GM19099 (cell line): ENCODE results near the gene CPED1.

ENCODE experiments used
- POLR2A ChIP-seq: IDR thresholded peaks from 3 replicates; pipeline ENCODE4 v1.6.1; 2011; ENCODE audit warnings: low read depth; ENCODE audit not compliant: insufficient read length; ENCODE audit errors: extremely low read depth

The CPED1 gene

DNA sequence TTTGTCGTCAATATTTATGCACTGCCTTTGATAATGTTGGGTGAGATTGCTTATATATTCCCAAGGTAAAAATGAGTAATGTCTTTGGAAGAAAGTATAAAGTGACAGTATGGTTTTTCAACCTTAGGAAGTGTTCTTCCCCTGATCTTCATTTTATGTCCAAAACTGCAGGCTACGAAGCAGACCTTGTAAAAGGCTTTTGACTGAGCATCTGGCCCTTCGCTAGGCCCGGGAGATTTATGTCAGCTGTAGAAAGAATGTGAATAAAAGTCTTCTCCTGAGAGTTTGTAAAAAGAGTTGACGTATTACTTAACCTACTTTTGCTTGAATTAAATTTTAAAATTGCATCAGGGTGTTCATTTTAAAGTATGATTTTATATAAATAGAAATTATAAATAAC is 116.8 kb downstream of the CPED1 start:
- no peak for TF ChIP-seq POLR2A

DNA sequence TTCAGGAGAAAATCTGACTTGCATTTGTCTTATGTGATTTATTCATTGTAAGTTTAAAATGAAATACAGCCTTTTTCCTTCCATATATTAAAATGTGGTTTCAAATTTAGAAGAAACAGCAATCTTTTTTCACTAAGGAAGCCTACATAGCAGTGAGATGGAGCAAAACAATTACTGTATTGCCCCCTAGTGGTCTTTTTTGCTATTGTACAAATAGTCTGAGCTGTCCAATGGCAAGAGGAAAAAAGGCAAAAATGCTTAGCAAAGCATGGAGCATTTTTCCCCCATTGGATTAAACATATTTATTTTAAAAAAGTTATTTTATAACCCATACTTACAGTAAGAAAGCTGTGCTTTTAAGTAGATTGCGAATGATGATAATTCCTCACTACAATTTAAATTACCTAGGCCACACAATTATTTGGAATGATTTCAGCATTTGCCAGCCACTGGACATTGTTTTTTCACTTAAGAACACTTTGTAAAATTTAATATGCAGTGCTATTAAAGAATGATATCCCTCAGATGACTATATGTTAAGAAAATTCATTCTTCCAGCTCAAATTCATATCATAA is 119.5 kb downstream of the CPED1 start:
- no peak for TF ChIP-seq POLR2A

DNA sequence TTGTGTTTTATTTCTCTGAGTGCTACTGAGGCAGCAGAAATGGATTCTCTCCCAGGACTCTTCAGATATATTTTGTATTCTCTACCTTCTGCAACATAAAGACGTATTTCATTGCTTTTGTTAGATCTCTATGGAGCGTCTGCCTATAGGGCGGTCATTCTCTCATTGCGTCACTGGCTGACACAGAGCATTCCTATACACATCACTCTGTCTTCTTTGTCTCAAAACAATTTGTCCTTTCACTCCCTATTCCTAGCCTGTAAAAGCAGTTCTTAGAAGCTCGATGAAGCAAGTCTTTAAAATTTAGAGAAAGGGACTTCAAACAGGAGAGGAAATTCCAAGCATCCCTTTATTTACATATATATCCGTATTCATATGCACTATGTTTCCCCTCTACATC is 120.6 kb downstream of the CPED1 start:
- TF ChIP-seq POLR2A: no peak

DNA sequence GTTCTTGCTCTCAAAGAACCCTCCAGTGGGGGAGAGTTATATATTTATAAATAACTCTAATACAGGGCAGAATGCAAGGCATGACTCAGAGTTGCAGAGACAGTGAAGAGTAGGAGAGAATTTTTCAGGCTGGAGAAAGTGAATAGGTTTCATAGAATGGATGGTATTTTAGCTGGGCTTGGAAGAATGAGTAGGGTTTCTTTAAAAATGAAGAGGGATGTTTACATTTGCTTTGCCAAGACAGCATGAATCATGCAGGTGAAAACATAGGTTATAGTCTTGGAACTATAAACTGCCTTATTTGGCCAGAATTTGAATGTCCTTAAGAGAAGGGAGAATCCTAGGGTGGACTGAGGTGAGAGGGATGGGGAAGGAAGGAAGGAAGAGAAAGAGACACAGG is 124.8 kb downstream of the CPED1 start:
- TF ChIP-seq POLR2A: no peak

DNA sequence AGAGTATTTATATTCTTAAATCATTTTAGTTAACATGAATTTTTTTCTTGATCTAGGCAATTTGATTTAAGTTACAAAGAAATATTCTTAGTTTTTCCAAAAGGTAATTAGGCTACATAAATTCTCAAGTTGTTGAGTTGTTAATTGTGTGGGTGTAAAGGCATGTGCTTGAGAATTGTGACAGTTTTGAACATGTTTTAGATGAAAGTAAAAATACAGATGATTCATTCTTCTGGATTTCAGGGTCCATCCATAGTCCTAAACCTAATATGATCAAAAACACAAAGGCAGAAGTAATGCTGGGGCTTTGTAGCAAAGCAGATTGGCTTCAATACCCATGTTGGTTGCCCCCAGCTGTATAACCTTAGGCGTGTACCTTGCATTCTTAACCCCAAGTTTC is 127.9 kb downstream of the CPED1 start:
- TF ChIP-seq POLR2A: no peak

DNA sequence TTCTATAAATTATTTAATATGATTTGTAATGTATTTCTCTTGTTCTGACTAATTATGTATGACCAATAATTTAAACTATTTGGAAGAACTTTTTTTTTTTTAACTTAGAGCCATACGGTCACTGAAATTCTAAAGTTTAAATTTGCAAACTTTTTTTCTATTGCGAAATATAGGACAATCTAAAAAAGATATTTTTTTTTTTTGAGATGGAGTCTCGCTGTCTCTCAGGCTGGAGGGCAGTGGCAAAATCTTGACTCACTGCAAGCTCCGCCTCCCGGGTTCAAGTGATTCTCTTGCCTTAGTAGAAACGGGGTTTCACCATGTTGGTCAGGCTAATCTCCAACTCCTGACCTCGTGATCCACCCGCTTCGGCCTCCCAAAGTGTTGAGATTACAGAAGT is 130.5 kb downstream of the CPED1 start:
- no peak for TF ChIP-seq POLR2A

DNA sequence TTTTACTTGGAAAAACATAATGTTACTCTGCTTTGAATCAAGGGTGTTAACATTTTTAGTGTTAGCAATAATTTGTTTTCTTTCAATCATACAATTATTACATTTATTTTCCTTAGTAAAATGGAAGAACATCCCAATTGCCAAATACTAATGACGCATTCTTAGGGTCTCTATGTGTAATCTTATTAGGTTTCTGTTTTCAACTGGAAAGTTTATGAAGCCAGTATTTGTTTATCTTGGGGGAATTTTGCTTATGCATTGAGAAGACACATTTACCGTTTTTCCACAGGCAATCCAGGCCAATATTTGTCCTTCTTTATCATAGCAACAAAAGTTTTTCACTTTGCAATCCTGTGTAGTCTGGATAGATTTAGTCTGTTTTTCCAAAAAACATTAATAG is 134.5 kb downstream of the CPED1 start:
- TF ChIP-seq POLR2A: no peak

DNA sequence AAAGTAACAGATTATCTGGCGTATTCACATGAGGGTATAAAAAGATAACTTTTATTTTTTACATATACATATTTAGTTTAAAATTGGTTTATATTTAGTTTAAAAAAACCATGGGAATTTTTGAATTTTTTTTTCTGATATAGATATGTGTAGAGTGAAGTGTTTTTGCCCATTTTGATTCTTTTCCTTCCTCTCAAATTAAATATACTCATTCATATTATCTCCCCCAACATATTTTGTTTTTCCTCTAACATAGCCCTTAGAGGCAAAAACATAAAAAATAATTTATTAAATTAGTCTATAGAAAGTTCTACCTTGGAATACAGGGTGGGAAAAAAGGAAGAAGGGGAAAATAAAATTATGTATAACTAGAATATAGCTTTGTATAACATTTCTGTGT is 137.7 kb downstream of the CPED1 start:
- no peak for TF ChIP-seq POLR2A

DNA sequence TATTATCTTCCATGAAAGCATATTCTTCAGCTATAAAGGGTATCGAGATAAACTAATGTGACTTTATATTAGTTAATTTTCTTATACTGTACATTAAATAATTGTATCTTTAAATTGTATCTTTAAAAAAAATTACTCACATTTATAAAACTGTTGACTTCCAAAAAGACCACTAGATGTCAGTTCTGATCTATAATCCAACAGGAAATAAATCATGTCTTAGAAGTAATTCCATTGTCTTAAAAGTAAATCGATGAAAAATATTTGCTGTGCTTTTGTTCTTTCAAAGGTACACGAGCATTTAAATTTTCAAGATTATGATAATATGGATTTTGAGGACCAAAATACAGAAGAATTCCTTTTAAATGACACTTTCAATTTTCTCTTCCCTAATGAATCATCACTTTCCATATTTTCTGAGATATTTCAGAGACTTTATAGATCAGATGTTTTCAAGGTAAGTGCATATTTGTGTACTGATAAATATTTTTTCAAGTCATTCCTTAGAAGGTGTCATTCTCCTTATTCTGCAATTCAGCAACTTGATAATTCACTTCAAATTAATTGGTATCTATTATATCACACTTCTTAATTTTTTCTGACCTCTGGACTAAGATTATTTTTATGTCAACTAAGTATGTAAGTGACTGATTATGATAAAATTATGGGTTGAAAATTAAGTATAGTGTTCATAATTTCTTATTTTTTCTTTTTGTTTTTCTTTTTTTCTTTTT is 138.5 kb downstream of the CPED1 start:
- no peak for TF ChIP-seq POLR2A

DNA sequence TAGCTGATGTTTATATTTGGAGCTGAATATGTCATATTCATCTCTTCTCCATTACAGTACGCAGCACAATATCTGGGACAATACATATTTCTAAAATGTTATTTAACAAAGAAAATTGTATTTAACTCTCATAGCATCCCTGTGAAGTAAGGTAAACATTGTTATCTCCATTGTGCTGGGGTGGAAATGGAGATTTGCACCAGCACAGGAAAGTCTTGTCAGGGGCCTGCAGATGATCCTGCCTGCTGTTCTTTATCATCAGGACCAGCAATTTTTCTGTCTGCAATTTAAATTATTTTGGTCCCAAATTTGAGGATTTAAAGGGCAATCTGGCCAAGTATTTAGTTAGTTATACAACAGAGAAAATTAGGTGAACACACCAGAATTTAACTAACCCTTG is 144.4 kb downstream of the CPED1 start:
- no peak for TF ChIP-seq POLR2A

DNA sequence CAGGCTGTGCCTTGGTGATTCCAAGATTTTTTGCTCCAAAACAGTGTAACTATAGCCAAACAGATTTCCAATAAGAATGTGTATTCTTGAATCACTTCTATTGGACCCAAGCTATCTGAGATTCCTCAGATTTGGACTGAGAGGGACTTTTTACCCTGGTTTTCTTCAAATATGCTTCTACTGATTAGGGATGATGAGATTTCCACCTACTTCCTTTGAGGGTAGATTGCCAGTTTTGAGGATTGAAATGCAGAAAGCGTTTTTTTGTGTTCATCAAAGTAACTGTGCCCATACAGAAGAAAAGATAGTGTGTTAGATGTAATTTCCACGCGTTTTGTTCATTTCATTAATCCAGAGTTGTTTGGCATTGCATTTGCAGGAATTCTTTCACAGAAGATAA is 144.9 kb downstream of the CPED1 start:
- no peak for TF ChIP-seq POLR2A

DNA sequence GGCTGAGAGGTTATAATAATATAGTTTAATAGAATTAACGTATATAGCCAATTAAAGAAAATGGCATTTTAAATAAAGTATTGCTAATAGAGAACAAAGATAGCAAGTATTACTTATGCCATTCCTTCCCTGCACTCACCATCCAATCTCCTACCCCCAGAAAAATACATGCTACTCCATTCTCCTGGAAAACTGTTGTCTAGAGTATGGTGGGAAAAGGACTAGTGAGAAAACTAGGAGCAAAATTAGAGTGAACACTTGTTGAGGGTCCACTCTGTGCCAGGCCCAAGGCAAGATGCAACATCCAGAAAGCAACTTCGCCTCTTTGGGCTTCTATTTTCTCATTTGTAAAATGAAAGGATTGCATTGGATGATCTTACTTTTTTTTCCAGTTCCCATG is 149.1 kb downstream of the CPED1 start:
- TF ChIP-seq POLR2A: no peak

DNA sequence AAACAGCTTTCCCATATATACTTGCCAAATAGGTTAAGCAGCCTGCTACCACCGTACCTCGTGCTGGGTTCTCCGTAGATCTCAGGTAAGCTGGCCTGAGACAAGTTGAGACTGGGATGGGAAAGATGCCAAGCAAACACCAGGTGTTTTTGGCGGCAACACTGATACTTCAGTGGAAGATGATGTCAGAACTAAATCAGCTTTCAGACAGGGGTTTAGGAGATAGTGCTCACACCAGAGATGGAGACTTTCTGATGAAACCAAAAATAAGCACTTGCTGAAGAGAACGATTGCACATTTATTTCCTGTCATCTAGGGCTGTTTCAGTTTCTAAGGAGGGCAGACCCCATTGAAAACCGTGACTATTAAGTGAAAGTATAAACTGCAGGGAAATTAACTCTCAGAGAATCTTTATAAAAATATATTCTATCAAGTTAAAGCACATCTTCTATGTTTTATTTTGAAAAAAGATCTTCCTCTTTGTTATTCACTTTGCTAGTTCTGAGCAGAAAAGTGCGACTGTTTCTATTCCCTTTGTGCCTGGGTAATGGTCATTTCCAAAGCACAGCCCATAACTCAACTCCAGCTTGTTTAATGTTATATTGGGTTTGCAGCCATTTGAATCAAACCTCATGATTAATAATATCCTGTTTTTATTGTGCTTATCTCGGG is 149.9 kb downstream of the CPED1 start:
- no peak for TF ChIP-seq POLR2A

DNA sequence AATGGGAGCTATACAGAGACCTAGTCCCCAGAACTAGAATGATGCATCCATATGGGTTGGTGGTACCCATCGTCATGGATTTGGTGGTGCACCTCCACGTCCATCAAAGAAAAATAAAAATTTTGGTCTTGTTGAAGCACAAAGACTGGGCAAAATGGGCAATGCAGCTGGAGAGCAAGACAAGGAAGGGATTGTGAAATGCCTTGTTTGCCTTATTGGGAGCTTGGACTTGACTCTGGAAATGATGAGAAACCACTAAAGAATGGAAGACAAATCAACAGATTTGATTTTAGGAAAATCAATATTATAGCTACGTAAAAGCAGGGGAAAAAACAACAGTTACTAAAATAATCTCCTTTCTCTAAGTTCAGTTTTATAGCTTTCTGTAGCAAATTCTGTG is 150.9 kb downstream of the CPED1 start:
- no peak for TF ChIP-seq POLR2A

DNA sequence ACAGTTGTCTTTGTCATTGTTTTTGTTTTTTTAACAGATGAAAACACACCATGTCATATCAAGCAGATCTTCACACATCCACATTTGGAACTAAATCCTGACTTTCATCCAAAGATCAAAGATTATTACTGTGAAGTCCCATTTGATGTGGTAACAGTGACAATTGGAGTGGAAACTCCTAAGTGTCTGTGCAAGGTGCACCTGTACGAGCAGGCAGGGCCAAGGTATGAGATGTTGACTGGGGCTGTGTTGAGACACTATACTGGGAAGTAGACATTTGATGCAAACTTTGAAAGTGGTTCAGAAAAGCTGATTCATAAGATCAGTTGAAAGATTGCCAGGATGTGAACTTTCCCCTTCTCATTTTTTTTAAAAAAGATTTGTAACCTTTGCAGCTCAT is 152.3 kb downstream of the CPED1 start:
- no peak for TF ChIP-seq POLR2A

DNA sequence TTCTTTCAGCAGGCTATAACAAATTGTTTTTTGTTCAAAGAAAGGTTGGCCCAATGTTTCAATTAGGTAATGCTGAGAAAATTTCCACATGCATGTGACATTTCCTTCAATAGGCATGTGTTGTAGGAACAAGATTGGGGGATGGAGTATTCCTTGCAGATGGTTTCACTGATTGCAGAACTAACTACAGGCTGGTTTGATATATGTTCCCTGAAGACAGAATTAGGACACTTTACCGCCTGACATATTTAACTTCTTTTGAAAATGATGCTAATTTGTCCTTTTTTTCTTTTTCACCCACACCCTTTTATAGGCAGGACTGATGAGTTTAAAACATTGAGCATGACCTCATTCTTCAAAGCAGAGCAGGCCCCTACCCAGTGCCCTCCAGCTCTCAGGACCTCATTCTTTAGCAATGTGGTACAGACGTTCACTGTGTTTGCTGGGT is 163.3 kb downstream of the CPED1 start:
- TF ChIP-seq POLR2A: no peak

DNA sequence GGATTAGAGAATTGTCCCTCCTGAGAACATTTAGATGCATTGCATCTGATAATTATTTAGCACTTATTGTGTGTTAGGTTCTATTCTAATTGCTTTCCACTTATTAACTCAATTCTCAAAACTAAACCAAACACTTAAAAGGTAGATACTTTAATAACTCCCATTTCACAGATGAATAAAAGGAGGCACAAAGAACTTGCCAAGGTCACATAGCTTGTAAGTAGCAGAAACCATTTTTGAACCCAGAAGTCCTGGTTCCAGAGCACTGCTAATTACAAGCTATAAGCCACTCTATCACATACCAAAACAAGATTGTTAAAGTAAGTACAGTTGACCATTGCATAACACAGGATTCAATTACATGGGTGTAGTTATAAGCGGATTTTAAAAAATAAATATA is 164.9 kb downstream of the CPED1 start:
- no peak for TF ChIP-seq POLR2A

DNA sequence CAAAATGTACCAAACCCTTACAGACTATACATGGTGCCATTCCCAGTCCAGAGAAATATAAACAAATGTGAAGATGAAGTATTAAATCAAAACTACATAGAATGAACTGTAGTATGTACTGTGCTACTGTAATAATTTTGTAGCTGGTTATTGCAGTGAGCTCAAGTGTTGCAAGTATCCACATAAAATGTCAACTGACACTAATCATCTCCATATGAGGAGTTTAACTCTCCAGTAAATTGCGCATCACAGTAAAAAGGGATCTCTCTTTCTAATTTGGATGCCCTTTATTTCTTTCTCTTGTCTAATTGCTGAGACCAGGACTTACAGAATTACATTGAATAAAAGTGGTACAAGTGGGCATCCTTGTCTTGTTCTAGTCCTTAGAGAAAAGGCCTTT is 165.5 kb downstream of the CPED1 start:
- TF ChIP-seq POLR2A: no peak
